Body of pancreas (tissue), 4 donors: ENCODE data around the gene CDC42SE2. TPM values are rescaled to one million over a fixed set of nuclear protein-coding genes. Genes with fewer than 3 reads are reported as not detected.

Experiments used
- ATAC-seq: fragments of 150-250 bp; one replicate; pipeline ENCODE4 v1.9.1; 2016
- DNase-seq, 4 donors: peaks; one replicate each; pipeline ENCODE4 v3.0.0-alpha.2; 2019
- H3K27ac ChIP-seq, 4 donors: fragments of 200-600 bp; sonication (generic); 1 replicate in 3 of 4; 2 replicates in 1 of 4; pipeline versions ENCODE4 v1.5.1 to v1.6.1; 2016 to 2019; ENCODE audit warnings: mild to moderate bottlenecking in 1 of 4, mixed read lengths in 1 of 4, moderate library complexity in 1 of 4
- H3K27me3 ChIP-seq, 2 donors: fragments of 200-600 bp; sonication (generic); one replicate each; pipeline ENCODE4 v1.6.0; 2016; ENCODE audit warnings: mild to moderate bottlenecking in 1 of 2
- H3K36me3 ChIP-seq, 2 donors: fragments of 200-600 bp; sonication (generic); replicated peaks in 1 of 2; 2 replicates each; pipeline ENCODE4 v1.5.1; 2016; ENCODE audit warnings: low read depth in 2 of 2; ENCODE audit not compliant: insufficient read depth in 1 of 2
- H3K4me1 ChIP-seq: fragments of 200-600 bp; sonication (generic); one replicate; pipeline ENCODE4 v1.6.0; 2016
- H3K4me3 ChIP-seq, 2 donors: fragments of 200-600 bp; sonication (generic); 1 replicate in 1 of 2; 2 replicates in 1 of 2; pipeline ENCODE4 v1.5.1; 2016 to 2019
- H3K9me3 ChIP-seq, 3 donors: fragments of 200-600 bp; sonication (generic); 1 replicate in 2 of 3; 2 replicates in 1 of 3; pipeline ENCODE4 v1.5.1; 2016
- CTCF ChIP-seq, 7 experiments: fragments of 450-650 bp in 4 of 7; fragments of 200-600 bp in 3 of 7; sonication (generic) in 3 of 7; IDR thresholded peaks; one replicate each; pipeline ENCODE4 v1.5.1; 2016 to 2019; ENCODE audit warnings: antibody characterized with exemption in 7 of 7
- POLR2A ChIP-seq, 3 donors: fragments of 450-650 bp; IDR thresholded peaks; one replicate each; pipeline ENCODE4 v1.6.1; 2016; ENCODE audit warnings: antibody characterized with exemption in 3 of 3, mild to moderate bottlenecking in 2 of 3
- WGBS, 2 donors: methylation state at CpG; one replicate each; pipeline ENCODE4 v1.1.5; 2017; 5-methylcytosine and 5-hydroxymethylcytosine counted together
- intact Hi-C: fragments of 100-400 bp; cut with DNase I; formaldehyde crosslinking; loops from one replicate; pipeline ENCODE4 v1.15.1; 2023
- total RNA-seq, 2 donors: library from RNA; depleted of rRNA; stranded (reverse); fragments of >200 nt; gene quantifications; one replicate each; pipeline ENCODE4 v1.1.0, GENCODE V29; 2016

The CDC42SE2 gene
- total RNA-seq, 2 donors from 2014 or later, result 23.4 to 33.5 TPM

- DNase-seq (no peak), ATAC-seq (no peak)
- Histone ChIP-seq H3K27me3 (no peaks in the 10 kb centered on the region), H3K36me3 (no peaks in the 10 kb centered on the region), H3K9me3 (no peaks in the 10 kb centered on the region), H3K27ac (no peak overlapping the region), H3K4me3 (no peak overlapping the region), H3K4me1 (peaks cover 5% of the 10 kb centered on the region)
- WGBS, 2 donors, result 82 to 84% methylated on average over 4 of the region's 4 CpGs
- TF ChIP-seq CTCF (IDR thresholded peaks at IDR 0.05) (no peak), POLR2A (IDR thresholded peaks at IDR 0.05) (no peak)
- intact Hi-C loops, result no loop called here
These were observed 156.0 kb downstream of the CDC42SE2 start for GRCh38 chr5:131419877-131420276.

GRCh38 chr5:131423056-131423455 lies 159.2 kb downstream of the CDC42SE2 start:
- WGBS, 2 donors, result 87 to 95% methylated on average over 2 of the region's 2 CpGs
- no peak overlapping the region for H3K4me3 ChIP-seq
- no peaks in the 10 kb centered on the region for H3K36me3 ChIP-seq
- TF ChIP-seq CTCF (IDR thresholded peaks at IDR 0.05), result peak in 2 of 7 experiments; percentile 19 to 32
- TF ChIP-seq POLR2A (IDR thresholded peaks at IDR 0.05), result no peak
- DNase-seq, result no peak
- H3K4me1 ChIP-seq, result no peaks in the 10 kb centered on the region
- no peak for ATAC-seq
- H3K9me3 ChIP-seq, result no peaks in the 10 kb centered on the region
- no peak overlapping the region for H3K27ac ChIP-seq
- intact Hi-C loops, result no loop called here
- no peaks in the 10 kb centered on the region for H3K27me3 ChIP-seq

GRCh38 chr5:131426011-131426410 lies 162.2 kb downstream of the CDC42SE2 start:
- H3K27me3 ChIP-seq, result no peaks in the 10 kb centered on the region
- no peaks in the 10 kb centered on the region for H3K4me1 ChIP-seq
- H3K9me3 ChIP-seq, result no peaks in the 10 kb centered on the region
- no peak overlapping the region for H3K4me3 ChIP-seq
- H3K27ac ChIP-seq, result no peak overlapping the region
- TF ChIP-seq POLR2A (IDR thresholded peaks at IDR 0.05), result no peak
- TF ChIP-seq CTCF (IDR thresholded peaks at IDR 0.05), result no peak
- DNase-seq, result no peak
- no peaks in the 10 kb centered on the region for H3K36me3 ChIP-seq
- intact Hi-C loops, result no loop called here
- WGBS, 2 donors, result 67 to 95% methylated on average over 1 of the region's 1 CpG
- ATAC-seq, result no peak

- H3K27me3 ChIP-seq, result no peaks in the 10 kb centered on the region
- DNase-seq (no peak), ATAC-seq (no peak)
- H3K9me3 ChIP-seq, result no peaks in the 10 kb centered on the region
- H3K4me3 ChIP-seq, result no peak overlapping the region
- H3K27ac ChIP-seq, result no peak overlapping the region
- H3K36me3 ChIP-seq, result no peaks in the 10 kb centered on the region
- TF ChIP-seq POLR2A (IDR thresholded peaks at IDR 0.05) (no peak), CTCF (IDR thresholded peaks at IDR 0.05) (no peak)
- intact Hi-C loops, result no loop called here
- WGBS, 2 donors, result 63 to 67% methylated on average over 1 of the region's 1 CpG
- H3K4me1 ChIP-seq, result no peaks in the 10 kb centered on the region
These were observed 166.9 kb downstream of the CDC42SE2 start for GRCh38 chr5:131430794-131431193.

- no peaks in the 10 kb centered on the region for H3K27me3 ChIP-seq
- intact Hi-C loops, result no loop called here
- no peaks in the 10 kb centered on the region for H3K4me1 ChIP-seq
- H3K27ac ChIP-seq, result no peak overlapping the region
- no peaks in the 10 kb centered on the region for H3K36me3 ChIP-seq
- 85 to 89% methylated on average over 2 of the region's 2 CpGs for WGBS, 2 donors
- DNase-seq (no peak), ATAC-seq (no peak)
- TF ChIP-seq POLR2A (IDR thresholded peaks at IDR 0.05) (no peak), CTCF (IDR thresholded peaks at IDR 0.05) (no peak)
- no peaks in the 10 kb centered on the region for H3K9me3 ChIP-seq
- no peak overlapping the region for H3K4me3 ChIP-seq
These were observed 167.9 kb downstream of the CDC42SE2 start for GRCh38 chr5:131431794-131432193.
